Ishikawa (cell line): Measurements from ENCODE around the gene STH.

Source experiments
- CEBPB ChIP-seq: IDR thresholded peaks from 2 replicates; pipeline ENCODE4 v1.6.1; 2012
- CREB1 ChIP-seq: IDR thresholded peaks from 2 replicates; pipeline ENCODE4 v1.6.1; 2012; ENCODE audit warnings: low read depth
- EGR1 ChIP-seq: IDR thresholded peaks from 2 replicates; pipeline ENCODE4 v1.6.1; 2012
- EP300 ChIP-seq: IDR thresholded peaks from 2 replicates; pipeline ENCODE4 v1.6.1; 2012; ENCODE audit warnings: borderline replicate concordance
- FOXM1 ChIP-seq: IDR thresholded peaks from 2 replicates; pipeline ENCODE4 v1.6.1; 2012; ENCODE audit warnings: low read depth, borderline replicate concordance
- MAX ChIP-seq: IDR thresholded peaks from 2 replicates; pipeline ENCODE4 v1.6.1; 2012
- NFIC ChIP-seq: IDR thresholded peaks from 2 replicates; pipeline ENCODE4 v1.6.1; 2012
- RAD21 ChIP-seq: IDR thresholded peaks from 2 replicates; pipeline ENCODE4 v1.6.1; 2012; ENCODE audit warnings: low read depth
- REST ChIP-seq: IDR thresholded peaks from 2 replicates; pipeline ENCODE4 v1.6.1; 2012; ENCODE audit warnings: low read depth, mild to moderate bottlenecking
- TAF1 ChIP-seq: IDR thresholded peaks from 2 replicates; pipeline ENCODE4 v1.6.1; 2012; ENCODE audit warnings: low read depth, mild to moderate bottlenecking
- TCF12 ChIP-seq: IDR thresholded peaks from 2 replicates; pipeline ENCODE4 v1.6.1; 2012; ENCODE audit warnings: low read depth
- TEAD4 ChIP-seq: IDR thresholded peaks from 2 replicates; pipeline ENCODE4 v1.6.1; 2012
- USF1 ChIP-seq: IDR thresholded peaks from 2 replicates; pipeline ENCODE4 v1.6.1; 2012
- YY1 ChIP-seq: IDR thresholded peaks from 2 replicates; pipeline ENCODE4 v1.6.1; 2012; ENCODE audit warnings: low read depth
- ZBTB7A ChIP-seq: IDR thresholded peaks from 2 replicates; pipeline ENCODE4 v1.6.1; 2012; ENCODE audit warnings: low read depth

STH gene

GRCh38 chr17:45962221-45962972 is 36.7 kb upstream of the STH start:
- TF ChIP-seq NFIC (no peak), ZBTB7A (no peak), REST (no peak), FOXM1 (no peak), USF1 (no peak), YY1 (no peak), RAD21 (no peak), CREB1 (no peak), TAF1 (no peak), TCF12 (no peak), MAX (no peak), TEAD4 (no peak), EGR1 (no peak), CEBPB (no peak), EP300 (no peak)

GRCh38 chr17:45963283-45963682 is 35.8 kb upstream of the STH start:
- TF ChIP-seq REST (no peak), USF1 (no peak), TEAD4 (no peak), EGR1 (no peak), YY1 (no peak), MAX (no peak), TCF12 (no peak), EP300 (no peak), NFIC (no peak), ZBTB7A (no peak), TAF1 (no peak), CEBPB (no peak), RAD21 (no peak), FOXM1 (no peak), CREB1 (no peak)

- TF ChIP-seq TEAD4 (no peak), EGR1 (no peak), NFIC (no peak), RAD21 (no peak), USF1 (no peak; the same call in 1 of the 2 replicates), CEBPB (no peak), TAF1 (no peak), EP300 (no peak), TCF12 (no peak), MAX (no peak), YY1 (no peak), CREB1 (no peak), FOXM1 (no peak), ZBTB7A (no peak), REST (no peak)
Observed at GRCh38 chr17:45963889-45964288, 35.2 kb upstream of the STH start.
